Type B pancreatic cell (in vitro differentiated cells): ENCODE results near the gene MLN. TPM values are rescaled to one million over a fixed set of nuclear protein-coding genes. Genes with fewer than 3 reads are reported as not detected.

ENCODE experiments used
- DNase-seq: peaks from one replicate; pipeline ENCODE4 v3.0.0; 2021; ENCODE audit warnings: mixed read lengths; ENCODE audit not compliant: unreplicated experiment; ENCODE audit errors: extremely low spot score
- H3K27ac Mint-ChIP-seq: 2 replicates; pipeline ENCODE4 v1.8.0; 2021; ENCODE audit warnings: mild to moderate bottlenecking, mixed read lengths
- H3K27me3 Mint-ChIP-seq: 2 replicates; pipeline ENCODE4 v1.8.0; 2021; ENCODE audit warnings: mixed read lengths
- H3K36me3 Mint-ChIP-seq: 2 replicates; pipeline ENCODE4 v1.8.0; 2021; ENCODE audit warnings: mixed read lengths
- H3K4me1 Mint-ChIP-seq: one replicate; pipeline ENCODE4 v1.8.0; 2021; ENCODE audit warnings: mixed read lengths; ENCODE audit not compliant: unreplicated experiment
- H3K4me3 Mint-ChIP-seq: 2 replicates; pipeline ENCODE4 v1.8.0; 2021; ENCODE audit warnings: mild to moderate bottlenecking, mixed read lengths
- H3K9me3 Mint-ChIP-seq: 2 replicates; pipeline ENCODE4 v1.8.0; 2021; ENCODE audit warnings: mixed read lengths
- total RNA-seq: library from RNA; stranded (reverse); gene quantifications from 2 replicates; pipeline ENCODE4 v1.2.1, GENCODE V29; 2021; ENCODE audit warnings: low replicate concordance
- TF ChIP-seq, protein P1 (sequence below): fragments of 200-600 bp; sonication (generic); conservative IDR thresholded peaks from 2 replicates; pipeline ENCODE4 v1.5.0; 2021; ENCODE audit warnings: antibody characterized with exemption, mild to moderate bottlenecking

MLN gene
- total RNA-seq, 1 donor from 2014 or later = 0.65 TPM

- H3K27ac Mint-ChIP-seq = no peak overlapping the region
- no peak for DNase-seq
- H3K4me3 Mint-ChIP-seq = no peak overlapping the region
- no peaks in the 10 kb centered on the region for H3K36me3 Mint-ChIP-seq
- H3K9me3 Mint-ChIP-seq = no peaks in the 10 kb centered on the region
- peaks cover 28% of the 10 kb centered on the region for H3K4me1 Mint-ChIP-seq
- TF ChIP-seq, protein P1, sequence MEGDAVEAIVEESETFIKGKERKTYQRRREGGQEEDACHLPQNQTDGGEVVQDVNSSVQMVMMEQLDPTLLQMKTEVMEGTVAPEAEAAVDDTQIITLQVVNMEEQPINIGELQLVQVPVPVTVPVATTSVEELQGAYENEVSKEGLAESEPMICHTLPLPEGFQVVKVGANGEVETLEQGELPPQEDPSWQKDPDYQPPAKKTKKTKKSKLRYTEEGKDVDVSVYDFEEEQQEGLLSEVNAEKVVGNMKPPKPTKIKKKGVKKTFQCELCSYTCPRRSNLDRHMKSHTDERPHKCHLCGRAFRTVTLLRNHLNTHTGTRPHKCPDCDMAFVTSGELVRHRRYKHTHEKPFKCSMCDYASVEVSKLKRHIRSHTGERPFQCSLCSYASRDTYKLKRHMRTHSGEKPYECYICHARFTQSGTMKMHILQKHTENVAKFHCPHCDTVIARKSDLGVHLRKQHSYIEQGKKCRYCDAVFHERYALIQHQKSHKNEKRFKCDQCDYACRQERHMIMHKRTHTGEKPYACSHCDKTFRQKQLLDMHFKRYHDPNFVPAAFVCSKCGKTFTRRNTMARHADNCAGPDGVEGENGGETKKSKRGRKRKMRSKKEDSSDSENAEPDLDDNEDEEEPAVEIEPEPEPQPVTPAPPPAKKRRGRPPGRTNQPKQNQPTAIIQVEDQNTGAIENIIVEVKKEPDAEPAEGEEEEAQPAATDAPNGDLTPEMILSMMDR = no peak
- peaks cover 27% of the 10 kb centered on the region for H3K27me3 Mint-ChIP-seq
Measured at GRCh38 chr6:33797626-33798342, 6.0 kb downstream of the MLN start.

DNA sequence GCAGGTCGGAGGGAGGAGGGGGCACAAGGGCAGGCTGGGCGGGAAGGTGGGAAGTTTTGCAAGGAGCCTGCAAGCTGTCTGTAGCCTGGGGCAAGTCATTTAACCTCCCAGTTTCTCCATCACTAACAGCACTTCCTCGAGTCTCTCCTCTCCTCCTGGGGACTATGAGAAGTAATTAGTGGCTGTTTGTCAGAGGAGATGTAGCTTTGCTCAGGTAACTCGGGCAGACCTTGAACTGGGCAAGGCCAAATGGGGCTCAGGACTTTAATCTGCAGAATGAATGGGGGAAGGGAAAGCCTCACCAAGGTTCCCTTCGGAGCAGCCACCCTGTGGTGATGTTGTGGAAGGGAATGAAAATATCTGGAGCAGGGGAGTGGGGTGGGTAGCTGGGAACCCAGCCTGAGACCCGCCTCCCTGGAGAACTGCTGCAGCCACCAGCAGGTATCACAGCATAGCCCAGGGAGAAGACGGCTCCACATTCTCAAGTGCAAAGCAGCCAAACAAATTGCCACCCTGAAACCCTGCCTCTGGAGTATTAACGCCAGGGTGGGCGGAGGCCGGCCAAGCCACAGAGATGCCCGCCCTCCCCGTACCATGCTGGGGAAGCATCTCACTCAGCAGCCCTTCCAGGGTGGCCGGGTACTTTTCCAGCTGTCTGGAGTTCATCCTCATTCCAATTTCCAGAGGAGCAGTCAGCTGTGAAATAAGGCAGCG, 8.7 kb downstream of the MLN start:
- no peak for DNase-seq
- peaks cover 44% of the 10 kb centered on the region for H3K4me1 Mint-ChIP-seq

GRCh38 chr6:33792981-33793380, 10.8 kb downstream of the MLN start:
- no peak overlapping the region for H3K4me3 Mint-ChIP-seq
- peaks cover 45% of the 10 kb centered on the region for H3K4me1 Mint-ChIP-seq
- H3K36me3 Mint-ChIP-seq = no peaks in the 10 kb centered on the region
- peaks cover 18% of the 10 kb centered on the region for H3K27me3 Mint-ChIP-seq
- H3K27ac Mint-ChIP-seq = no peak overlapping the region
- H3K9me3 Mint-ChIP-seq = no peaks in the 10 kb centered on the region
- no peak for DNase-seq
- TF ChIP-seq, protein P1 = no peak

More for the DNA sequence above, 8.7 kb downstream of the MLN start:
- Mint-ChIP-seq H3K36me3 (no peaks in the 10 kb centered on the region), H3K9me3 (no peaks in the 10 kb centered on the region), H3K27ac (peak overlapping the region; percentile 43), H3K27me3 (peaks cover 27% of the 10 kb centered on the region), H3K4me3 (peak overlapping the region; percentile 9)
- TF ChIP-seq, protein P1 = no peak

DNA sequence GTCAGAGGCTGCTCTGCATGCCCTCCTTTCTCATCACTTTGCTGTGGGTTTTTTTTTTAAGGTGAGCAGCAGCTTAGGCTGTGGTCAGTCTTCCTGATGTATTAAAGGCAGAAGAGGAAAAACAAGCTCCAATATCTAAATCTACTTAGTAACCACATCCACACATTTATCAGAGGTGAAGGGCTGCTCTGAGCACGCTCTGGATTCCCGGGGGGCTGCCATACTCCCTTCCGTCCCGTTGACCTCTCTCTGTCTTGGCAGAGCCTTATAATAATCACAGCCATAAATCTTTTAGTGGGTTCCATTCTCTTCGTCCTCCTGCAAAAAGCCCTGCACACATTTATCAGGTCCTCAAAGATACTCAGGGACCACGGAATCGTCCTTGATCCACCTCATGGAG, 12.2 kb downstream of the MLN start:
- TF ChIP-seq, protein P1 = no peak
- Mint-ChIP-seq H3K27ac (peak overlapping the region; percentile 40), H3K36me3 (no peaks in the 10 kb centered on the region), H3K4me1 (peaks cover 50% of the 10 kb centered on the region), H3K4me3 (peak overlapping the region; percentile 67), H3K27me3 (peaks cover 10% of the 10 kb centered on the region), H3K9me3 (no peaks in the 10 kb centered on the region)
- no peak for DNase-seq

GRCh38 chr6:33790910-33791309, 12.9 kb downstream of the MLN start:
- Mint-ChIP-seq H3K9me3 (no peaks in the 10 kb centered on the region), H3K27ac (peak overlapping the region; percentile 40), H3K4me3 (no peak overlapping the region), H3K4me1 (peaks cover 57% of the 10 kb centered on the region), H3K36me3 (no peaks in the 10 kb centered on the region), H3K27me3 (peaks cover 10% of the 10 kb centered on the region)
- TF ChIP-seq, protein P1 = no peak
- no peak for DNase-seq
